Heart left ventricle (tissue), 16 donors: ENCODE data around the gene DPM2. TPM values are rescaled to one million over a fixed set of nuclear protein-coding genes. Genes with fewer than 3 reads are reported as not detected.
A peak's percentile ranks its signal among the peaks of the same experiment; 100 is the strongest.

Experiments used
- ATAC-seq, 4 donors: fragments of 200-7000 bp; cut with Tn5 transposase; one replicate each; pipeline ENCODE4 v1.9.1; 2020 to 2022; ENCODE audit warnings: moderate library complexity in 4 of 4, mild to moderate bottlenecking in 3 of 4, moderate number of reproducible peaks in 1 of 4
- DNase-seq, 5 donors: peaks; one replicate each; pipeline ENCODE4 v3.0.0-alpha.2; 2020
- H3K27ac ChIP-seq, 12 donors: fragments of 200-600 bp; sonication (generic) in 4 of 12; one replicate each; pipeline versions ENCODE4 v1.5.0 to v1.8.0; 2016 to 2022; ENCODE audit warnings: mild to moderate bottlenecking in 2 of 12
- H3K27me3 ChIP-seq, 9 donors: fragments of 200-600 bp; sonication (generic) in 2 of 9; one replicate each; pipeline versions ENCODE4 v1.5.1 to v1.8.0; 2016 to 2022; ENCODE audit warnings: mild to moderate bottlenecking in 3 of 9
- H3K36me3 ChIP-seq, 9 donors: fragments of 200-600 bp; sonication (generic) in 2 of 9; one replicate each; pipeline versions ENCODE4 v1.5.0 to v1.8.0; 2018 to 2022; ENCODE audit warnings: mild to moderate bottlenecking in 2 of 9
- H3K4me1 ChIP-seq, 12 donors: fragments of 200-600 bp; sonication (generic) in 4 of 12; one replicate each; pipeline versions ENCODE4 v1.5.0 to v1.8.0; 2016 to 2022; ENCODE audit warnings: mild to moderate bottlenecking in 3 of 12
- H3K4me3 ChIP-seq, 12 donors: fragments of 200-600 bp; sonication (generic) in 4 of 12; one replicate each; pipeline versions ENCODE4 v1.5.0 to v1.8.0; 2017 to 2022; ENCODE audit warnings: mild to moderate bottlenecking in 9 of 12, moderate library complexity in 4 of 12
- H3K9me3 ChIP-seq, 12 donors: fragments of 200-600 bp; sonication (generic) in 4 of 12; one replicate each; pipeline versions ENCODE4 v1.5.0 to v1.8.0; 2016 to 2022; ENCODE audit warnings: mild to moderate bottlenecking in 1 of 12
- CTCF ChIP-seq, 12 donors: fragments of 200-600 bp; sonication (generic) in 4 of 12; IDR thresholded peaks; one replicate each; pipeline versions ENCODE4 v1.5.0 to v1.8.0; 2018 to 2022; ENCODE audit warnings: antibody characterized with exemption in 12 of 12, mild to moderate bottlenecking in 5 of 12
- POLR2A ChIP-seq, 2 donors: fragments of 450-650 bp; IDR thresholded peaks; one replicate each; pipeline ENCODE4 v1.6.1; 2017; ENCODE audit warnings: antibody characterized with exemption in 2 of 2, mild to moderate bottlenecking in 2 of 2, moderate library complexity in 2 of 2
- WGBS, 4 donors: extraction: QIAGEN DNeasy Blood & Tissue Kit in 2 of 4; methylation state at CpG; one replicate each; pipeline versions ENCODE4 v1.1.5 to v1.1.7; 2013 to 2018; 5-methylcytosine and 5-hydroxymethylcytosine counted together
- intact Hi-C, 10 donors: fragments of 100-400 bp; cut with DNase I; formaldehyde crosslinking; loops; one replicate each; pipeline versions ENCODE4 v1.11.1 to v1.14.2; 2022
- polyA plus RNA-seq, 2 donors: library from polyadenylated mRNA; stranded (reverse); fragments of 200-250 nt; gene quantifications; one replicate each; pipeline ENCODE4 v1.2.3, GENCODE V29; 2013
- total RNA-seq, 9 donors: library from RNA; depleted of rRNA in 2 of 9; stranded (reverse); fragments of >200 nt in 2 of 9; fragmentation: NEBNext Ultra II Directional in 3 of 9; extraction: Animal tissue kit (Norgen Biotek cat#: 25700) in 3 of 9; gene quantifications; one replicate each; pipeline versions ENCODE4 v1.1.0 to v1.2.4, GENCODE V29; 2016 to 2023
- donor health status: ischemic (EF 13 %, LVEDD 7.1; RV severe dilation, severe dysfunction).
- donor health status: healthy with polysubstance abuse.
- donor health status: DM: no; HTN: yes; CAD: no.
- donor health status: DM: no; HTN: no; CAD: no.
- donor health status: ischemic (EF 25% LVEDD 6.9; RV normal size, moderate dysfunction).
- donor health status: ischemic (EF 25% LVEDD 5.7; RV mildly dilated, moderate dysfunction).
- donor health status: healthy.
- donor health status: DM: yes; HTN: yes; CAD: no.
- donor health status: ischemic (EF 35%, LVEDD 5.7; RV mildly dilated, moderate dysfunction).
- donor health status: nonischemic (EF 11% LVEDD 7.7; RV severe dilation, severe dysfunction).
- donor health status: DM: yes; HTN: yes; CAD: no.
- donor health status: PGD.
- donor health status: ischemic (EF 29% LVEDD 5.4; RV normal size, mild dysfunction).
- donor health status: nonischemic (EF 23%, LVEDD 6.1; RV moderate dilation, normal function).

The DPM2 gene
- total and polyA plus RNA-seq, 11 donors, result 7.2 to 31.7 (median 13.5) TPM

GRCh38 chr9:127918183-127919107 is 19.2 kb downstream of the DPM2 start:
- intact Hi-C loops, result loop anchor here in 7 of 10 donors (5.0 kb wide), 4 partner anchors 46 to 181 kb away; partner anchors contain the start of genes CDK9 (in 4 of the 7), FPGS (in 1 of the 7) and TOR2A (in 1 of the 7)
- peak in 1 of 5 donors; percentile 47 for DNase-seq
- TF ChIP-seq CTCF (IDR thresholded peaks at IDR 0.05), result peak in 3 of 12 donors; percentile 13 to 27 (median 16)
- TF ChIP-seq POLR2A (IDR thresholded peaks at IDR 0.05), result no peak
- H3K27me3 ChIP-seq, result no peaks in the 10 kb centered on the region
- H3K27ac ChIP-seq, result peak overlapping the region in 6 of 12 donors; percentile 29 to 73 (median 44)
- no peaks in the 10 kb centered on the region for H3K9me3 ChIP-seq
- WGBS, 4 donors, result 90 to 91% (median 90%) methylated on average over 8 of the region's 8 CpGs
- H3K36me3 ChIP-seq, result peaks cover 0 to 14% (median 4%) of the 10 kb centered on the region in 9 donors
- ATAC-seq, result peak in 1 of 4 donors; percentile 0
- peaks cover 7 to 62% (median 43%) of the 10 kb centered on the region in 12 donors for H3K4me1 ChIP-seq
- no peak overlapping the region for H3K4me3 ChIP-seq

GRCh38 chr9:127917603-127918002 is 20.1 kb downstream of the DPM2 start:
- Histone ChIP-seq H3K27me3 (no peaks in the 10 kb centered on the region), H3K27ac (peak overlapping the region in 6 of 12 donors; percentile 8 to 81 (median 47)), H3K36me3 (peaks cover 0 to 23% (median 11%) of the 10 kb centered on the region in 9 donors), H3K9me3 (no peaks in the 10 kb centered on the region), H3K4me3 (peak overlapping the region in 6 of 12 donors; percentile 25 to 78 (median 66)), H3K4me1 (peaks cover 7 to 62% (median 43%) of the 10 kb centered on the region in 12 donors)
- DNase-seq (peak in 1 of 5 donors; percentile 41), ATAC-seq (no peak)
- TF ChIP-seq CTCF (IDR thresholded peaks at IDR 0.05), result no peak
- no peak for TF ChIP-seq POLR2A (IDR thresholded peaks at IDR 0.05)
- intact Hi-C loops, result loop anchor here in 8 of 10 donors (1.0 to 5.0 kb wide), 7 partner anchors 45 to 183 kb away; partner anchors contain the start of genes CDK9 (in 4 of the 8), TOR2A (in 4 of the 8) and FPGS (in 1 of the 8)
- 63 to 70% (median 67%) methylated on average over 6 of the region's 6 CpGs for WGBS, 4 donors

- ATAC-seq (peak; percentile 87 to 96 (median 92)), DNase-seq (peak; percentile 94 to 98 (median 95))
- peak within 1 kb of the TSS; percentile 5 to 81 (median 58) for H3K27ac ChIP-seq
- H3K36me3 ChIP-seq, result peaks cover 0 to 29% (median 16%) of the 10 kb centered on the region in 9 donors
- 2 to 7% (median 4%) methylated on average over 21 to 71 of the region's 71 CpGs for WGBS, 4 donors
- intact Hi-C loops, result loop anchor here in 8 of 10 donors (1.0 to 5.0 kb wide), 7 partner anchors 45 to 182 kb away; partner anchors contain the start of genes CDK9 (in 4 of the 8), TOR2A (in 4 of the 8) and FPGS (in 1 of the 8)
- peaks cover 7 to 60% (median 42%) of the 10 kb centered on the region in 12 donors for H3K4me1 ChIP-seq
- H3K9me3 ChIP-seq, result no peaks in the 10 kb centered on the region
- H3K4me3 ChIP-seq, result peak within 1 kb of the TSS; percentile 38 to 88 (median 76)
- peak in 1 of 2 donors; percentile 45 for TF ChIP-seq POLR2A (IDR thresholded peaks at IDR 0.05)
- TF ChIP-seq CTCF (IDR thresholded peaks at IDR 0.05), result no peak
- no peaks in the 10 kb centered on the region for H3K27me3 ChIP-seq
Measured at GRCh38 chr9:127916720-127917581, 20.7 kb downstream of the DPM2 start, which contains the start of gene ST6GALNAC4. Gene ST6GALNAC4 (minus strand): TSS chr9:127917041. CDS start chr9:127916419, 622 bp downstream.
